SK-N-SH treated with all-trans-retinoic acid at 6 μM for 48 hours (cell line): Measurements from ENCODE around the gene DXO.
A peak's percentile ranks its signal among the peaks of the same experiment; 100 is the strongest.

Source experiments
- ATAC-seq: fragments of 200-7000 bp; cut with Tn5 transposase; 3 replicates; pipeline ENCODE4 v1.9.1; 2020; ENCODE audit warnings: mild to moderate bottlenecking, moderate library complexity
- BACH2 ChIP-seq: fragments of 250-450 bp; sonication (Bioruptor Pico); IDR thresholded peaks from 2 replicates; pipeline ENCODE4 v1.9.0; 2021; ENCODE audit warnings: mild to moderate bottlenecking, borderline replicate concordance
- CREB5 ChIP-seq: fragments of 250-450 bp; sonication (Bioruptor Pico); IDR thresholded peaks from 2 replicates; pipeline ENCODE4 v1.5.1; 2020; ENCODE audit warnings: low read depth, mild to moderate bottlenecking, moderate library complexity
- CSDC2 ChIP-seq: fragments of 250-450 bp; sonication (Bioruptor Pico); IDR thresholded peaks from 2 replicates; pipeline ENCODE4 v1.5.0; 2020; ENCODE audit warnings: mild to moderate bottlenecking, moderate library complexity
- CSRNP3 ChIP-seq: fragments of 250-450 bp; sonication (Bioruptor Pico); IDR thresholded peaks from 2 replicates; pipeline ENCODE4 v1.5.1; 2021; ENCODE audit warnings: mild to moderate bottlenecking, moderate library complexity
- ESRRG ChIP-seq: fragments of 250-450 bp; sonication (Bioruptor Pico); IDR thresholded peaks from 2 replicates; pipeline ENCODE4 v1.6.1; 2021; ENCODE audit warnings: mild to moderate bottlenecking
- GLIS3 ChIP-seq: fragments of 250-450 bp; sonication (Bioruptor Pico); IDR thresholded peaks from 2 replicates; pipeline ENCODE4 v1.5.0; 2020; ENCODE audit warnings: mild to moderate bottlenecking, moderate library complexity
- ISL1 ChIP-seq: fragments of 250-450 bp; sonication (Bioruptor Pico); IDR thresholded peaks from 2 replicates; pipeline ENCODE4 v2.1.2; 2022; ENCODE audit warnings: mild to moderate bottlenecking, moderate library complexity
- OSR1 ChIP-seq: fragments of 250-450 bp; sonication (Bioruptor Pico); IDR thresholded peaks from 2 replicates; pipeline ENCODE4 v1.8.0; 2022; ENCODE audit warnings: moderate library complexity, mild to moderate bottlenecking, inconsistent platforms
- PATZ1 ChIP-seq: fragments of 250-450 bp; sonication (Bioruptor Pico); IDR thresholded peaks from 2 replicates; pipeline ENCODE4 v1.8.0; 2020; ENCODE audit warnings: mild to moderate bottlenecking, moderate library complexity, borderline replicate concordance
- POU6F1 ChIP-seq: fragments of 250-450 bp; sonication (Bioruptor Pico); IDR thresholded peaks from 2 replicates; pipeline ENCODE4 v1.8.0; 2021; ENCODE audit warnings: low read depth, mild to moderate bottlenecking, moderate library complexity, borderline replicate concordance
- PPARA ChIP-seq: fragments of 250-450 bp; sonication (Bioruptor Pico); IDR thresholded peaks from 2 replicates; pipeline ENCODE4 v1.5.0; 2020; ENCODE audit warnings: mild to moderate bottlenecking, borderline replicate concordance
- RARB ChIP-seq: fragments of 250-450 bp; sonication (Bioruptor Pico); IDR thresholded peaks from 2 replicates; pipeline ENCODE4 v1.8.0; 2021; ENCODE audit warnings: mild to moderate bottlenecking, moderate library complexity
- SNAI2 ChIP-seq: fragments of 250-450 bp; sonication (Bioruptor Pico); IDR thresholded peaks from 2 replicates; pipeline ENCODE4 v1.5.0; 2020; ENCODE audit warnings: mild to moderate bottlenecking, moderate library complexity
- TOX ChIP-seq: fragments of 250-450 bp; sonication (Bioruptor Pico); IDR thresholded peaks from 2 replicates; pipeline ENCODE4 v1.8.0; 2021; ENCODE audit warnings: mild to moderate bottlenecking, moderate library complexity, borderline replicate concordance
- TSHZ2 ChIP-seq: fragments of 250-450 bp; sonication (Bioruptor Pico); IDR thresholded peaks from 2 replicates; pipeline ENCODE4 v1.5.0; 2020; ENCODE audit warnings: mild to moderate bottlenecking, moderate library complexity
- ZC3H10 ChIP-seq: fragments of 250-450 bp; sonication (Bioruptor Pico); IDR thresholded peaks from 2 replicates; pipeline ENCODE4 v1.5.1; 2021; ENCODE audit warnings: mild to moderate bottlenecking, moderate library complexity
- ZFP3 ChIP-seq: fragments of 250-450 bp; sonication (Bioruptor Pico); IDR thresholded peaks from 2 replicates; pipeline ENCODE4 v1.5.0; 2020; ENCODE audit warnings: mild to moderate bottlenecking, moderate library complexity
- ZFP30 ChIP-seq: fragments of 450-650 bp; formaldehyde crosslinking; IDR thresholded peaks from 2 replicates; pipeline ENCODE4 v1.5.0; 2022; ENCODE audit warnings: mild to moderate bottlenecking, moderate library complexity
- ZNF565 ChIP-seq: fragments of 450-650 bp; formaldehyde crosslinking; conservative IDR thresholded peaks from 2 replicates; pipeline ENCODE4 v1.5.0; 2020; ENCODE audit warnings: low read depth, mild to moderate bottlenecking, moderate library complexity
- ZNF70 ChIP-seq: fragments of 450-650 bp; formaldehyde crosslinking; IDR thresholded peaks from 2 replicates; pipeline ENCODE4 v1.5.0; 2020; ENCODE audit warnings: mild to moderate bottlenecking, moderate library complexity
- ZNF8 ChIP-seq: fragments of 450-650 bp; formaldehyde crosslinking; IDR thresholded peaks from 2 replicates; pipeline ENCODE4 v1.5.0; 2020; ENCODE audit warnings: mild to moderate bottlenecking, moderate library complexity

The DXO gene

GRCh38 chr6:31954511-31954910 is 17.4 kb downstream of the DXO start (continued):
- TF ChIP-seq ZFP30 (no peak), ZNF8 (CRISPR knock-in tag) (no peak), PPARA (CRISPR knock-in tag) (no peak)
- TF ChIP-seq, all 23 proteins: peak for 0

- ATAC-seq, result no peak
- TF ChIP-seq CREB5 (CRISPR knock-in tag) (no peak), POU6F1 (CRISPR knock-in tag) (no peak), ISL1 (no peak), CSRNP3 (no peak), SNAI2 (CRISPR knock-in tag) (no peak), ZNF8 (CRISPR knock-in tag) (no peak), PATZ1 (CRISPR knock-in tag) (no peak), RARB (CRISPR knock-in tag) (no peak), CSDC2 (CRISPR knock-in tag) (no peak), ESRRG (CRISPR knock-in tag) (no peak), GLIS3 (CRISPR knock-in tag) (no peak), BACH2 (CRISPR knock-in tag) (no peak), ZFP30 (no peak), ZNF565 (CRISPR knock-in tag) (no peak)
These were observed 19.0 kb downstream of the DXO start for GRCh38 chr6:31952890-31953289.

GRCh38 chr6:31952140-31952805 is 19.7 kb downstream of the DXO start:
- ATAC-seq, result peak; percentile 89

More at GRCh38 chr6:31952140-31952805, 19.7 kb downstream of the DXO start:
- no peak for TF ChIP-seq PATZ1 (CRISPR knock-in tag)
- TF ChIP-seq SNAI2 (CRISPR knock-in tag), result no peak
- TF ChIP-seq ZNF565 (CRISPR knock-in tag), result no peak
- TF ChIP-seq ZFP3 (CRISPR knock-in tag), result no peak
- no peak for TF ChIP-seq ZC3H10 (CRISPR knock-in tag)
- no peak for TF ChIP-seq CSRNP3
- TF ChIP-seq ZNF70, result no peak
- no peak for TF ChIP-seq TOX (CRISPR knock-in tag)
- no peak for TF ChIP-seq ISL1
- TF ChIP-seq TSHZ2 (CRISPR knock-in tag), result no peak
- TF ChIP-seq ZNF8 (CRISPR knock-in tag), result no peak
- TF ChIP-seq CREB5 (CRISPR knock-in tag), result no peak
- TF ChIP-seq OSR1 (CRISPR knock-in tag), result no peak
